GM19043 (cell line): ENCODE measurements around the gene FEM1C.

Source experiments
- ATAC-seq: cut with Tn5 transposase; IDR thresholded peaks from one replicate; pipeline ENCODE4 v1.9.1; 2021; ENCODE audit warnings: low read depth; ENCODE audit not compliant: unreplicated experiment

Gene FEM1C, protein sequence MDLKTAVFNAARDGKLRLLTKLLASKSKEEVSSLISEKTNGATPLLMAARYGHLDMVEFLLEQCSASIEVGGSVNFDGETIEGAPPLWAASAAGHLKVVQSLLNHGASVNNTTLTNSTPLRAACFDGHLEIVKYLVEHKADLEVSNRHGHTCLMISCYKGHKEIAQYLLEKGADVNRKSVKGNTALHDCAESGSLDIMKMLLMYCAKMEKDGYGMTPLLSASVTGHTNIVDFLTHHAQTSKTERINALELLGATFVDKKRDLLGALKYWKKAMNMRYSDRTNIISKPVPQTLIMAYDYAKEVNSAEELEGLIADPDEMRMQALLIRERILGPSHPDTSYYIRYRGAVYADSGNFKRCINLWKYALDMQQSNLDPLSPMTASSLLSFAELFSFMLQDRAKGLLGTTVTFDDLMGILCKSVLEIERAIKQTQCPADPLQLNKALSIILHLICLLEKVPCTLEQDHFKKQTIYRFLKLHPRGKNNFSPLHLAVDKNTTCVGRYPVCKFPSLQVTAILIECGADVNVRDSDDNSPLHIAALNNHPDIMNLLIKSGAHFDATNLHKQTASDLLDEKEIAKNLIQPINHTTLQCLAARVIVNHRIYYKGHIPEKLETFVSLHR

GRCh38 chr5:115544436-115545350 is at the start of gene FEM1C:
FEM1C (minus strand) TSS chr5:115544775; CDS start chr5:115543493, 1,282 bp downstream.
- peak; percentile 94 for ATAC-seq

- ATAC-seq: no peak
Measured at GRCh38 chr5:115589043-115589442, 44.5 kb upstream of the FEM1C start.

DNA sequence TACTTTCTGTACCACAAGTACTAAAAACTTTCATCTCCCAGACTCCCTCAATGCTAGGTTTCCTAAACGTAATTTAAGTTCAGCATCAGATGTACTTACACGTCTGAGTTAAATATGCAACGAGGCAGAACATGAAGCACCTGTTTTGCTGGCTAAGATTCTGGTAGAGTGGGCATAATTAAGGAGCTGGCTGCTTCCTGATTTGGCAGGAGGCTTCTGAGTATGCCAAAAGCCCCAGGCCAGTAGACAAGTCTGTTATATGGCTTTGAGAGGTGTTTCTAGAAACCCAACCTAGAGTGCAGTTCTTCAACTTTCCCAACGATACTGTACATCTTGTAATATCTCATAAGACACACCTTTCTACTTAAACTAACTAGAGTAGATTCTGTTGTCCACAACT is 44.1 kb upstream of the FEM1C start:
- no peak for ATAC-seq

- no peak for ATAC-seq
Measured at GRCh38 chr5:115586525-115587146, 42.1 kb upstream of the FEM1C start.

- no peak for ATAC-seq
Measured at GRCh38 chr5:115585265-115585664, 40.7 kb upstream of the FEM1C start.

- no peak for ATAC-seq
Measured at GRCh38 chr5:115584501-115584900, 39.9 kb upstream of the FEM1C start.

- ATAC-seq: no peak
Measured at GRCh38 chr5:115583474-115583873, 38.9 kb upstream of the FEM1C start.

DNA sequence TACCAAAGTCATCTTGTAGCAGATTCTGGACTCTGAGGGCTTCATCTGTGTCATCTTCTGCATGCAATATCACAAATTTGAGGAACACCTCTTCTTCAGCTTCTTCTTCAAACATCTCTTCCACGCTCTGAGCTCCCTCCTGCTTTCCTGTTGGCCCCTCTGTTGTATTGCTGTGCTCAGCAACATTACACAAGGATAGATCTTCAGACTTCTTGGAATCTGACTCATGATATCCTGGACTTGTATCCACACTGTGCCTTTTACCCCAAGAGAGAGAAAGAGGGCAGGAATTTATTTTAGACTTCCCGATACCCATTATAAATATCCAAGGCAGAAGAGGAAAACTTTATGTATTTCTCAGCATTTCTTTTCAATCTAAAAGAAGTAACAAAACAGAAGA is 36.4 kb upstream of the FEM1C start:
- ATAC-seq: no peak

DNA sequence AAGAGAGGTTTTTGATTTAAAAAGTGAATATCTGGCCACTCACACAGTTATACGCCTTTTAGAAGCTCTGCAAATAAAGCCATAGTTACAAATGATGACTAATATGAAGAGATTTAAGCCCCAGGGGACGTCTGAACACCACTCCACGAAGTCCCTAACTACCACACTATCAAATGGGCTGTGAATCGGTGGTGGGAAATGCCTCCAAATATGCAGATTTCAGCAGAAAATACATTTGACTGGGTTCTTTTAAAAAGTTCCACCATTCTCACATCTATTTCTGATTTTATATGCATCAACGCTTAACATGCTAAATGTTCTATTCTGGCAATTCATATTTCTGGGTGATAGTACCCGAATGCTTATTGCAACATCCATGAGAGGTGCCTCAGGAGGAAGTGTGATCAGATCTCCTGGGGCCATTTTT is 35.2 kb upstream of the FEM1C start:
- ATAC-seq: peak; percentile 59

GRCh38 chr5:115579216-115579615 is 34.6 kb upstream of the FEM1C start:
- no peak for ATAC-seq

DNA sequence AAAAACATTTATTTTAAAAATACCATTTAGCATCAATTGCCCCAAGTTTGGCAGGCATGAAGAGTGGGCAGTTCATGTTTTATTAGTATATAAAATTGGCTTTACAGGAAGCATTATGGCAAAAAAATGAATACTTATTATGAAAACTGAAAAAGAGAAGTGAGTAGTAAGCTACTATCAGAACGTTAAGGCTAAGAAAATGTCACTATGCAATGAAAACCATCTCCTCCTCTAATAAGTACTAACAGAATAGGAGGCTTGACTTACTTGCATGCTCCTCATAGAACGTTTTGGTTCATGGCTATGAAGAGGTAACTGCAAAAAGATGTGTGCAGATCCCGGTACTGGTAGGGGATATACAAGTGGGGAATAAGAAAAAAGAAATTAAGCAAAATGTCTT is 34.1 kb upstream of the FEM1C start:
- ATAC-seq: peak; percentile 46

DNA sequence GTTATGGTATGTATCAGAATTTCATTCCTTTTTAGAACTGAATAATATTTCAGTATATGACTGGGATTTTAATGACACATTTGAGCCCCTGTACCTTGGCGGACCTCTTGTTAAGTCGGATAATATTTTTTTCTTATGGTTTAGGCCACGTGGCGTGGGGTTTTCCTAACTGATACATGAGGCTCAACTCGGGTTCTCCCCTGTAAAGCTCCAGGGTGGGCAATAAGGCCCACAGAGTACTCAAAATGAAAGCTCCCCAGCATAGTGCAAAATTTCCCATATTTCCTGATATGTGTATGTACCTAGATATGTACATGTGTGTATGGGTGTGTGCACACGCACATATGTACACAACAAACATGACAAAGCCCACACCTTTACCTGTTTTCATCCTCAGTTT is 33.2 kb upstream of the FEM1C start:
- ATAC-seq: no peak

GRCh38 chr5:115577329-115577728 is 32.8 kb upstream of the FEM1C start:
- ATAC-seq: no peak

DNA sequence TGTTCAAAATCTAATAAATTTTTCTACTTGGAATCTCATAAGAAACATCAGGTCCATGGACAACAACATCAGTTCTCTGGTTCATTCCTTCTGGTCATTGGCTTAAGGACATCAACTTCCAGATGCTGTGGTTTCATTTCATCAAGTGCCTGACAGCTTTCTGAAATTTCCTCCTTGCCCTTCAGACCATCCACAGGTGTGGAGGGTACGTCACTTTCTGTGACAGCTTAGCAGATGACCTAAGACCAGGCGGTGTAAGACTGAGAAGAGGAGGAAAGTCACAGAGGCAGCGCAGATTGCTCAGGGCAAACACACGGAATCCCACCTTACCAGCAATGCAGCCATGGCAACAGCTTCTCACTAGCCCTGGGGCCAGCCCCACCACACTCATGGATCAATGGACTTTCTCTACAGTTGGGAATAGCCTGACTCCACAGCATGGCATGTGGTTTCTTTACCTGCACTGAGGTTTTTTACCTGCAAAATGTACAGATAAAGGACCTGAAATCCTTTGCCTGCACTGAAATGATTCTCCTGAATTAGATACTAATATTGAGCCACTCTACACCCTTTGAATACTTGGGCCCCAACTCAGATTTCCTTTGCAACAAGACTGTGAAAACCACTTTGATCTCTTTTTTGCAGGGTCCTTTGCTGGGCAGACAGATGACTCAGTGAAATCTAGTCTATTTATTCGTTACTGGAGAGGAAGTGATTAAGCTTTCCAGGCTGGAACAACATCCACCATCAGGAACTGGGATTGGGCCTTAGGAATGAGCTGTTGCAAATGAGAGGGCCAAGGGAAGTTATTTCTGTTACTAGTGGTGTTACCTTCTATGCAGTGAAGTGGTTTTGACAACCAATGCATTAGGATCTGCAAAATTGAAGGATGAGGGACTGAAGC is 30.8 kb upstream of the FEM1C start:
- peak; percentile 29 for ATAC-seq

DNA sequence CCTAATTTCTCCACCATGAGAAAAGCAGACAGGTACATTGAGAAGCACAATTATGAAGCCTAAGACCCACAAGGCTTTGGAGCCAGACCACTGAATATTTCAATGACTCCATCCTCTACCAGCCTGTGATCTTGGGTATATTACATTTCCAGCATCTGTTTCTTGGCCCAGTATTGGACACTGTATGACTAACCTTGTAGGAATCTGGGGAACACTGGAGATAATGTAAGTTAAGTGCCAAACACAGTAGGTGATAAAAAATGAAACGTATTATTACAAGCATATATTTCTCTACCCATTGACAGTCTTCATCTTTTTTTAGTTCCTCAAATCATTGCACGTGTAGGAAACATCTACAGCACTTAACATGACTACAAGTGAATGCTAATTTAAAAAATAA is 28.6 kb upstream of the FEM1C start:
- no peak for ATAC-seq

DNA sequence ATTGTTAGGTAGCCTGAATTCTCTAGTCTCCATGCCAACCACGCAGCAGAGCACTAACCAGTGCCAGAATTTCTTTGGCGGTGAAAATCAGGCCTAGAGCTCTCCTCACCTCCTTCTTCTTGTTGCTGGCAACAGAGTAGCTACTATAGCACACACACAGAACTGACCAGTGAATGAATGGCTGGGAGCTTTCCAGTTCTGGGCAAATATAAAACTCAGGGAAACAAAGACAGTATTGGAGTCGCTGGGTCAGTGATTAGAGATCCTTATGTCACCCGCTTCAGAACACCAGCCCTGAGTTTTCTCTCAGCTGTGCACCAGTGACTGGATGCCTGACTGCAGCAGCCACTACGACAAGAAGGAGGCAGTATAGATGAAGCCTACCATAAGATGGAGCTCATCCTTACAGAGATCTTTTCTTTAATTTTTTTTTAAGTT is 26.9 kb upstream of the FEM1C start:
- ATAC-seq: no peak

GRCh38 chr5:115568668-115569067 is 24.1 kb upstream of the FEM1C start:
- no peak for ATAC-seq

DNA sequence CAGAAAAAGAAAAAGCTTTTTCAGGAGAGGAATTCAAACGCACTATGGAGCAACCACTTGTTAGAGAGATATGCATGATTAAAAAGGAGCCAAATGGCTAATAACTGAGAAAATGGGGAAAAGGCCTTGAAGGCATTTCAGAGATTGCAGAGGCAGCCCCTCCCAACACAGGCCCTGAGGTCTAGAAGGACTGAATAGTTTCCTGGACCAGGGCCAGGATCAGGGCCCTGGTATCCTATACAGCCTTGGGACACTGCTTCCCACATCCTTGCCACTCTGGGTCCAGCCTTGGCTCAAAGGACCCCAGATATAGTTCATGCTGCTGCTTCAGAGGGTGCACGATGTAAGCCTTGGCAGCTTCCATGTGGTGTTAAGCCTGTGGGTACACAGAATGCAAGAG is 20.7 kb upstream of the FEM1C start:
- ATAC-seq: no peak

- no peak for ATAC-seq
Measured at GRCh38 chr5:115561176-115561575, 16.6 kb upstream of the FEM1C start.

DNA sequence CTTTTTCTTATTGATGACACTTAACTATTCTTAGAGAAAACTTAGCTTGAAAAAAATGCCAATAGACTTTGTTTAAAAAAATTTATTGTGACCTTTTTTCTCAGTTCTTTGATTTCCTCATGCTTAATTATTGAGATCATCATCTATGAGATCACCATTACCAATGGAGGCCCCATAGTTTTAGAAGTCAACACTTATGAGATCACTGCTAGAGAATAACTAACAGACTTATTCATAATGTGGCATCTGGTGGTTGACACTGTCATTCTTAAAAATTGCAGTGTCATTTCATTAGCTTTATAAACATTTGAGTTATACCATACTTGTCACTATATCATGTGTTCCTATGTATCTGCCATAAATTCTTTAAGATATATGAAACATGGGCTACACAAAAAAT is 14.9 kb upstream of the FEM1C start:
- no peak for ATAC-seq
